HEK293 (cell line): ENCODE measurements around the gene NTSR1.

Experiments
- CTCF ChIP-seq: fragments of 450-650 bp; formaldehyde crosslinking; IDR thresholded peaks from 2 replicates; pipeline ENCODE4 v1.5.1; 2016; ENCODE audit warnings: missing biosample characterization, missing genetic modification characterization
- REST ChIP-seq: fragments of 450-650 bp; formaldehyde crosslinking; IDR thresholded peaks from 2 replicates; pipeline ENCODE4 v1.5.1; 2016; ENCODE audit warnings: missing biosample characterization, missing genetic modification characterization
- ZNF280C ChIP-seq: fragments of 450-650 bp; formaldehyde crosslinking; IDR thresholded peaks from 2 replicates; pipeline ENCODE4 v1.5.1; 2016; ENCODE audit warnings: missing biosample characterization, missing genetic modification characterization

GRCh38 chr20:62697468-62697912 lies 11.1 kb upstream of the NTSR1 start:
- TF ChIP-seq REST (tag by site-specific recombination) = no peak
- TF ChIP-seq CTCF (tag by site-specific recombination) = no peak
- TF ChIP-seq ZNF280C (tag by site-specific recombination) = no peak
